ENCODE results near the gene PRR9. TPM values are rescaled to one million over a fixed set of nuclear protein-coding genes. Genes with fewer than 3 reads are reported as not detected.

The PRR9 gene
- polyA plus RNA-seq, 1 experiment = not detected

GRCh38 chr1:153253076-153253475, 35.7 kb downstream of the PRR9 start:
- Histone ChIP-seq H3K4me3 (ENCODE audit: low read depth, low read length) (no peak overlapping the region), H3K36me3 (ENCODE audit: control insufficient read depth, insufficient read depth, low read length) (no peaks in the 10 kb centered on the region), H3K27me3 (ENCODE audit: control insufficient read depth, insufficient read depth, low read length) (no peaks in the 10 kb centered on the region; the same call in 1 of the 2 replicates)
- no peak for TF ChIP-seq CTCF (IDR thresholded peaks at IDR 0.05; ENCODE audit: insufficient read depth, low read depth, low read length)
- POLR2A ChIA-PET = no interaction called here
- CTCF ChIA-PET = no interaction called here
- no peak for DNase-seq (ENCODE audit: low read depth)

GRCh38 chr1:153253693-153254092, 36.3 kb downstream of the PRR9 start:
- Histone ChIP-seq H3K4me3 (ENCODE audit: low read depth, low read length) (no peak overlapping the region), H3K36me3 (ENCODE audit: control insufficient read depth, insufficient read depth, low read length) (no peaks in the 10 kb centered on the region), H3K27me3 (ENCODE audit: control insufficient read depth, insufficient read depth, low read length) (no peaks in the 10 kb centered on the region; the same call in 1 of the 2 replicates)
- TF ChIP-seq CTCF (IDR thresholded peaks at IDR 0.05; ENCODE audit: insufficient read depth, low read depth, low read length) = no peak
- ChIA-PET CTCF (interaction anchor here (0.9 kb wide), 1 partner anchor 26 kb away, joined by 3 read pairs; no protein-coding TSS in a partner anchor), POLR2A (no interaction called here)
- DNase-seq (ENCODE audit: low read depth) = no peak

DNA sequence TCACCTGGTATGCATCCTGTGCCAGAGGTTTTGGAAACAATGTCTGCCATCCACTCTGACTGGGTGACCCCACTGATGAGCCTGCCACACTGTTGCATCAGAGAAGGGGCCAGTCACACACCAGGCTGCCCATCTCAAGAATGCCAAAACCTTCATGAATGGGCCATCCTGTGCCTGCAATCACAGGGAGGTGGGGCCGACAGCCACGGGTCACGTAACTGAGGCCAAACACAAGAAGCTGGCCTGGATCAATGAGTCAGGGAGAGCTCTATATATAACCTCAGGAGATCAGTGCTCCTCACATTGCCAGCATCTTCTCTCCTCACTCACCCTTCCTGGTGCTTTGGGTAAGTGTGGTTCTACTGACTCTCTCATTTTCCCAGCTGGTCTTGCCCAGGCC, 42.0 kb downstream of the PRR9 start, which contains the start of gene LORICRIN:
Gene LORICRIN, plus strand, starts transcription at position 301 of the 400 bp plus-strand sequence. CDS start 1,263 bp downstream, outside the sequence.
- peaks cover 17% of the 10 kb centered on the region for H3K27me3 ChIP-seq (ENCODE audit: control insufficient read depth, insufficient read depth, low read length)
- ChIA-PET CTCF (no interaction called here), POLR2A (no interaction called here)
- no peak for TF ChIP-seq CTCF (IDR thresholded peaks at IDR 0.05; ENCODE audit: insufficient read depth, low read depth, low read length)
- H3K36me3 ChIP-seq (ENCODE audit: control insufficient read depth, insufficient read depth, low read length) = no peaks in the 10 kb centered on the region
- H3K4me3 ChIP-seq (ENCODE audit: low read depth, low read length) = no peak within 1 kb of the TSS
- DNase-seq (ENCODE audit: low read depth) = no peak

- no peaks in the 10 kb centered on the region for H3K36me3 ChIP-seq (ENCODE audit: control insufficient read depth, insufficient read depth, low read length)
- ChIA-PET POLR2A (no interaction called here), CTCF (interaction anchor here (0.6 kb wide), 1 partner anchor 32 kb away, joined by 3 read pairs; no protein-coding TSS in a partner anchor)
- DNase-seq (ENCODE audit: low read depth) = no peak
- TF ChIP-seq CTCF (IDR thresholded peaks at IDR 0.05; ENCODE audit: insufficient read depth, low read depth, low read length) = no peak
- peaks cover 17% of the 10 kb centered on the region for H3K27me3 ChIP-seq (ENCODE audit: control insufficient read depth, insufficient read depth, low read length)
- H3K4me3 ChIP-seq (ENCODE audit: low read depth, low read length) = peak overlapping the region; percentile 12; the same call in 1 of the 2 replicates
Observed at GRCh38 chr1:153260585-153261280, 43.3 kb downstream of the PRR9 start.

GRCh38 chr1:153261281-153262069, 44.1 kb downstream of the PRR9 start:
- H3K36me3 ChIP-seq (ENCODE audit: control insufficient read depth, insufficient read depth, low read length) = no peaks in the 10 kb centered on the region
- TF ChIP-seq CTCF (IDR thresholded peaks at IDR 0.05; ENCODE audit: insufficient read depth, low read depth, low read length) = no peak
- peak overlapping the region; percentile 12 for H3K4me3 ChIP-seq (ENCODE audit: low read depth, low read length)
- ChIA-PET POLR2A (no interaction called here), CTCF (interaction anchor here (0.6 kb wide), 1 partner anchor 31 kb away, joined by 3 read pairs; no protein-coding TSS in a partner anchor)
- DNase-seq (ENCODE audit: low read depth) = no peak
- H3K27me3 ChIP-seq (ENCODE audit: control insufficient read depth, insufficient read depth, low read length) = peaks cover 17% of the 10 kb centered on the region

All from BJ (cell line).